Measurements from ENCODE around the gene SLC66A2.

Gene SLC66A2

GRCh38 chr18:79896738-79897137 lies 54.7 kb downstream of the SLC66A2 start:
- Histone ChIP-seq H3K9me3 (replicated peaks; ENCODE audit: insufficient read depth, low read length) (no peaks in the 10 kb centered on the region), H2AFZ (ENCODE audit: low read length) (no peak overlapping the region)
- no peak for TF ChIP-seq EZH2phosphoT487 (IDR thresholded peaks at IDR 0.05; ENCODE audit: low read length)
- TF ChIP-seq CTCF (IDR thresholded peaks at IDR 0.05; ENCODE audit: low read length): no peak
- no peak for TF ChIP-seq EZH2 (optimal IDR thresholded peaks at IDR 0.05; ENCODE audit: low read depth, low read length)

GRCh38 chr18:79890674-79891073 lies 60.8 kb downstream of the SLC66A2 start:
- H3K4me2 ChIP-seq (ENCODE audit: low read depth, low read length): no peak overlapping the region
- no peak overlapping the region for H2AFZ ChIP-seq (ENCODE audit: low read length)
- H3K9ac ChIP-seq (ENCODE audit: low read length): no peak overlapping the region
- no peak for DNase-seq
- no peaks in the 10 kb centered on the region for H3K9me3 ChIP-seq (replicated peaks; ENCODE audit: insufficient read depth, low read length)
- no peaks in the 10 kb centered on the region for H3K4me1 ChIP-seq (ENCODE audit: low read length)
- H3K27me3 ChIP-seq (replicated peaks; ENCODE audit: insufficient read depth, low read length): no peaks in the 10 kb centered on the region
- no peaks in the 10 kb centered on the region for H3K79me2 ChIP-seq (ENCODE audit: low read length)
- no peaks in the 10 kb centered on the region for H4K20me1 ChIP-seq (ENCODE audit: insufficient read depth, low read length)
- H3K4me3 ChIP-seq (ENCODE audit: low read length): no peak overlapping the region
- H3F3A ChIP-seq (ENCODE audit: insufficient read depth, low read length): no peaks in the 10 kb centered on the region
- no peak overlapping the region for H3K27ac ChIP-seq (ENCODE audit: low read length)
- H3K9me2 ChIP-seq (replicated peaks; ENCODE audit: insufficient read depth, low read length): no peaks in the 10 kb centered on the region
- TF ChIP-seq EZH2 (optimal IDR thresholded peaks at IDR 0.05; ENCODE audit: low read depth, low read length): no peak
- no peak for TF ChIP-seq CTCF (IDR thresholded peaks at IDR 0.05; ENCODE audit: low read length)
- TF ChIP-seq EZH2phosphoT487 (IDR thresholded peaks at IDR 0.05; ENCODE audit: low read length): no peak
- no peaks in the 10 kb centered on the region for H3K36me3 ChIP-seq (replicated peaks; ENCODE audit: insufficient read depth, low read length)

More at GRCh38 chr18:79896738-79897137, 54.7 kb downstream of the SLC66A2 start:
- H3K27ac ChIP-seq (ENCODE audit: low read length): no peak overlapping the region
- no peak overlapping the region for H3K4me2 ChIP-seq (ENCODE audit: low read depth, low read length)
- no peaks in the 10 kb centered on the region for H3F3A ChIP-seq (ENCODE audit: insufficient read depth, low read length)
- H3K27me3 ChIP-seq (replicated peaks; ENCODE audit: insufficient read depth, low read length): no peaks in the 10 kb centered on the region
- H3K9me2 ChIP-seq (replicated peaks; ENCODE audit: insufficient read depth, low read length): no peaks in the 10 kb centered on the region
- no peaks in the 10 kb centered on the region for H3K36me3 ChIP-seq (replicated peaks; ENCODE audit: insufficient read depth, low read length)
- H3K79me2 ChIP-seq (ENCODE audit: low read length): no peaks in the 10 kb centered on the region
- no peak for DNase-seq
- no peaks in the 10 kb centered on the region for H4K20me1 ChIP-seq (ENCODE audit: insufficient read depth, low read length)
- no peaks in the 10 kb centered on the region for H3K4me1 ChIP-seq (ENCODE audit: low read length)
- no peak overlapping the region for H3K9ac ChIP-seq (ENCODE audit: low read length)
- no peak overlapping the region for H3K4me3 ChIP-seq (ENCODE audit: low read length)

GRCh38 chr18:79889569-79889968 lies 61.9 kb downstream of the SLC66A2 start:
- no peaks in the 10 kb centered on the region for H3K4me1 ChIP-seq (ENCODE audit: low read length)
- no peak overlapping the region for H3K9ac ChIP-seq (ENCODE audit: low read length)
- H3K9me3 ChIP-seq (replicated peaks; ENCODE audit: insufficient read depth, low read length): no peaks in the 10 kb centered on the region
- no peaks in the 10 kb centered on the region for H3K79me2 ChIP-seq (ENCODE audit: low read length)
- H2AFZ ChIP-seq (ENCODE audit: low read length): no peak overlapping the region
- H4K20me1 ChIP-seq (ENCODE audit: insufficient read depth, low read length): no peaks in the 10 kb centered on the region
- no peaks in the 10 kb centered on the region for H3K27me3 ChIP-seq (replicated peaks; ENCODE audit: insufficient read depth, low read length)
- no peaks in the 10 kb centered on the region for H3K9me2 ChIP-seq (replicated peaks; ENCODE audit: insufficient read depth, low read length)
- H3K36me3 ChIP-seq (replicated peaks; ENCODE audit: insufficient read depth, low read length): no peaks in the 10 kb centered on the region
- H3K27ac ChIP-seq (ENCODE audit: low read length): no peak overlapping the region
- H3K4me2 ChIP-seq (ENCODE audit: low read depth, low read length): no peak overlapping the region
- no peaks in the 10 kb centered on the region for H3F3A ChIP-seq (ENCODE audit: insufficient read depth, low read length)
- no peak overlapping the region for H3K4me3 ChIP-seq (ENCODE audit: low read length)
- DNase-seq: no peak
- TF ChIP-seq CTCF (IDR thresholded peaks at IDR 0.05; ENCODE audit: low read length) (no peak), EZH2 (optimal IDR thresholded peaks at IDR 0.05; ENCODE audit: low read depth, low read length) (no peak), EZH2phosphoT487 (IDR thresholded peaks at IDR 0.05; ENCODE audit: low read length) (no peak)

All from MM.1S (cell line).